Measurements from ENCODE around the gene COX15. TPM values are rescaled to one million over a fixed set of nuclear protein-coding genes. Genes with fewer than 3 reads are reported as not detected.
A peak's percentile ranks its signal among the peaks of the same experiment; 100 is the strongest.

Gene COX15
- total RNA-seq, 1 donor = 36.1 TPM

GRCh38 chr10:99700649-99701048 is 31.3 kb downstream of the COX15 start:
- no peak overlapping the region for H3K4me3 ChIP-seq (ENCODE audit: low read depth, low read length)
- TF ChIP-seq CTCF (IDR thresholded peaks at IDR 0.05; ENCODE audit: insufficient read depth, low read length) = no peak
- no peak for DNase-seq (ENCODE audit: low read depth)

GRCh38 chr10:99698504-99699080 is 33.3 kb downstream of the COX15 start:
- TF ChIP-seq CTCF (IDR thresholded peaks at IDR 0.05; ENCODE audit: insufficient read depth, low read length) = no peak
- no peak for DNase-seq (ENCODE audit: low read depth)
- H3K4me3 ChIP-seq (ENCODE audit: low read depth, low read length) = no peak overlapping the region

DNA sequence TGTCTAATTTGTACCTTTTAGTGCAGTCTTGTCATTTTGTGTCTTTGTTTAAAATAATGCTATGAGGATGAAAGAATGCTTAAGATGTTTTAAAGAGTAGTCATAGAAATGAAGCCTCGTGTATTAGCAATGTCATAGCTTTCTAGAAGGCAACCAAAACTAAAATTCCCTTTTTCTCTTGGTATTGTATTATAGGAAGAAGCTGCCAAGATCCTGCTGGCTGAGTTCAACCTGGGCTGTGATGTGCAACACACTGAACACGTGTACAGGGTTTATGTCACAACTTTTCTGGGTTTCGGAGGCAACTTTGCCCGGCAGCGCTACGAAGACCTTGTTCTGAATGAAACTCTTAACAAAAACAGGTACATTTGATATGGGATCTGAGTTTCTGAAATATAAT is 36.2 kb downstream of the COX15 start:
- H3K4me3 ChIP-seq (ENCODE audit: low read depth, low read length) = no peak overlapping the region
- peak; percentile 53 for DNase-seq (ENCODE audit: low read depth)
- TF ChIP-seq CTCF (IDR thresholded peaks at IDR 0.05; ENCODE audit: insufficient read depth, low read length) = no peak

GRCh38 chr10:99693933-99694583 is 37.9 kb downstream of the COX15 start:
- no peak for TF ChIP-seq CTCF (IDR thresholded peaks at IDR 0.05; ENCODE audit: insufficient read depth, low read length)
- peak; percentile 75 for DNase-seq (ENCODE audit: low read depth)
- H3K4me3 ChIP-seq (ENCODE audit: low read depth, low read length) = no peak overlapping the region

GRCh38 chr10:99689461-99689860 is 42.5 kb downstream of the COX15 start:
- no peak for DNase-seq (ENCODE audit: low read depth)
- H3K4me3 ChIP-seq (ENCODE audit: low read depth, low read length) = no peak overlapping the region
- no peak for TF ChIP-seq CTCF (IDR thresholded peaks at IDR 0.05; ENCODE audit: insufficient read depth, low read length)

GRCh38 chr10:99685597-99685967 is 46.3 kb downstream of the COX15 start:
- TF ChIP-seq CTCF (IDR thresholded peaks at IDR 0.05; ENCODE audit: insufficient read depth, low read length) = no peak
- DNase-seq (ENCODE audit: low read depth) = no peak
- no peak overlapping the region for H3K4me3 ChIP-seq (ENCODE audit: low read depth, low read length)

- no peak for DNase-seq (ENCODE audit: low read depth)
- no peak for TF ChIP-seq CTCF (IDR thresholded peaks at IDR 0.05; ENCODE audit: insufficient read depth, low read length)
- H3K4me3 ChIP-seq (ENCODE audit: low read depth, low read length) = no peak overlapping the region
Observed at GRCh38 chr10:99682752-99683151, 49.2 kb downstream of the COX15 start.
